SU-DHL-6 (cell line): Measurements from ENCODE around the gene GOLIM4.

Experiments
- EZH2phosphoT487 ChIP-seq: fragments of 200-600 bp; sonication (generic), shearing (Covaris generic); conservative IDR thresholded peaks from 2 replicates; pipeline ENCODE4 v1.6.1; 2018; ENCODE audit warnings: mild to moderate bottlenecking, antibody characterized with exemption, low read length, moderate library complexity, mixed read lengths
- TF ChIP-seq, protein P1 (sequence below): fragments of 200-600 bp; sonication (generic); IDR thresholded peaks from one replicate; pipeline ENCODE4 v1.5.1; 2017; ENCODE audit warnings: antibody characterized with exemption, mild to moderate bottlenecking, low read length, moderate library complexity; ENCODE audit not compliant: insufficient read depth, poor library complexity, severe bottlenecking

DNA sequence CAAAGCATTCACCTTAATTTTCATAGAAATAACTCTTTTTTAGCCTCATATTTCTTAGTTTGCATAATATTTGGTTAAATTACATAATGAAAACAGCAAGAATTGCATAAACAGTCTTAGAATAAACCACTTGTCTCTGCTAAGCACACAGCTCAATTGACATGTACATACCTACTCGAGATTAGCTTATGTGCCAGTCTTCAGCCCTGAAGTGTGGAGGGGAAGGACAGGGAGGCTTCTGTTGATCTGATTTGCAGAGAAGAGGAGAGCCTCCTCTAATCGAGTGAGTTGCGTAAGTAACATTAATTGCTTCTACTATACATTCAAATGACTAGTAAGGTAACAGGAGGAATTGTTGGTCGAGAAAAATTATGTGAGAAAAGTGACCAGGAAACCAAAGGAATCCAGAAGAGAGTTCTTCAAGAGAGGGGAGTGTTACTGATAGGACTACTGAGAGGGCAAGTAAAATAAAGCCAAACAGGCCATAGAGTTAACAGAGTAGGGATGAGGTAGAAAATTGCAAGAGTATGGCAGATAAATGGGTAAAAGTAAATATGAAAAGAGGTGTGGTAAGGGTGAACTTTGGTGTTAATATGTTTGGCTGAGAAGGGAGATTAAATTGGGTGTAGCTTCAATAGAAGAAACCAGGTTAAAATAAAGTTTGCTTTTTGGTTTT lies 7.1 kb upstream of the GOLIM4 start:
- TF ChIP-seq EZH2phosphoT487: no peak
- TF ChIP-seq, protein P1, sequence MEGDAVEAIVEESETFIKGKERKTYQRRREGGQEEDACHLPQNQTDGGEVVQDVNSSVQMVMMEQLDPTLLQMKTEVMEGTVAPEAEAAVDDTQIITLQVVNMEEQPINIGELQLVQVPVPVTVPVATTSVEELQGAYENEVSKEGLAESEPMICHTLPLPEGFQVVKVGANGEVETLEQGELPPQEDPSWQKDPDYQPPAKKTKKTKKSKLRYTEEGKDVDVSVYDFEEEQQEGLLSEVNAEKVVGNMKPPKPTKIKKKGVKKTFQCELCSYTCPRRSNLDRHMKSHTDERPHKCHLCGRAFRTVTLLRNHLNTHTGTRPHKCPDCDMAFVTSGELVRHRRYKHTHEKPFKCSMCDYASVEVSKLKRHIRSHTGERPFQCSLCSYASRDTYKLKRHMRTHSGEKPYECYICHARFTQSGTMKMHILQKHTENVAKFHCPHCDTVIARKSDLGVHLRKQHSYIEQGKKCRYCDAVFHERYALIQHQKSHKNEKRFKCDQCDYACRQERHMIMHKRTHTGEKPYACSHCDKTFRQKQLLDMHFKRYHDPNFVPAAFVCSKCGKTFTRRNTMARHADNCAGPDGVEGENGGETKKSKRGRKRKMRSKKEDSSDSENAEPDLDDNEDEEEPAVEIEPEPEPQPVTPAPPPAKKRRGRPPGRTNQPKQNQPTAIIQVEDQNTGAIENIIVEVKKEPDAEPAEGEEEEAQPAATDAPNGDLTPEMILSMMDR: no peak
